SK-N-SH treated with all-trans-retinoic acid at 6 μM for 48 hours (cell line): ENCODE measurements around the gene CCNE1.

Source experiments
- ARNTL ChIP-seq: fragments of 450-650 bp; formaldehyde crosslinking; IDR thresholded peaks from 2 replicates; pipeline ENCODE4 v1.5.0; 2020; ENCODE audit warnings: low read depth, mild to moderate bottlenecking, moderate library complexity, borderline replicate concordance
- CSDC2 ChIP-seq: fragments of 250-450 bp; sonication (Bioruptor Pico); IDR thresholded peaks from 2 replicates; pipeline ENCODE4 v1.5.0; 2020; ENCODE audit warnings: mild to moderate bottlenecking, moderate library complexity
- ISL1 ChIP-seq: fragments of 250-450 bp; sonication (Bioruptor Pico); IDR thresholded peaks from 2 replicates; pipeline ENCODE4 v2.1.2; 2022; ENCODE audit warnings: mild to moderate bottlenecking, moderate library complexity
- PPARA ChIP-seq: fragments of 250-450 bp; sonication (Bioruptor Pico); IDR thresholded peaks from 2 replicates; pipeline ENCODE4 v1.5.0; 2020; ENCODE audit warnings: mild to moderate bottlenecking, borderline replicate concordance
- RARB ChIP-seq: fragments of 250-450 bp; sonication (Bioruptor Pico); IDR thresholded peaks from 2 replicates; pipeline ENCODE4 v1.8.0; 2021; ENCODE audit warnings: mild to moderate bottlenecking, moderate library complexity
- SNAI2 ChIP-seq: fragments of 250-450 bp; sonication (Bioruptor Pico); IDR thresholded peaks from 2 replicates; pipeline ENCODE4 v1.5.0; 2020; ENCODE audit warnings: mild to moderate bottlenecking, moderate library complexity
- TSHZ2 ChIP-seq: fragments of 250-450 bp; sonication (Bioruptor Pico); IDR thresholded peaks from 2 replicates; pipeline ENCODE4 v1.5.0; 2020; ENCODE audit warnings: mild to moderate bottlenecking, moderate library complexity
- ZFP3 ChIP-seq: fragments of 250-450 bp; sonication (Bioruptor Pico); IDR thresholded peaks from 2 replicates; pipeline ENCODE4 v1.5.0; 2020; ENCODE audit warnings: mild to moderate bottlenecking, moderate library complexity
- ZFP30 ChIP-seq: fragments of 450-650 bp; formaldehyde crosslinking; IDR thresholded peaks from 2 replicates; pipeline ENCODE4 v1.5.0; 2022; ENCODE audit warnings: mild to moderate bottlenecking, moderate library complexity
- ZNF70 ChIP-seq: fragments of 450-650 bp; formaldehyde crosslinking; IDR thresholded peaks from 2 replicates; pipeline ENCODE4 v1.5.0; 2020; ENCODE audit warnings: mild to moderate bottlenecking, moderate library complexity
- TF ChIP-seq, protein P1 (sequence below): fragments of 250-450 bp; sonication (Bioruptor Pico); IDR thresholded peaks from 2 replicates; pipeline ENCODE4 v1.8.0; 2021; ENCODE audit warnings: low read depth, mild to moderate bottlenecking, moderate library complexity, borderline replicate concordance
- TF ChIP-seq, protein P2 (sequence below): fragments of 250-450 bp; sonication (Bioruptor Pico); IDR thresholded peaks from 2 replicates; pipeline ENCODE4 v1.8.0; 2020; ENCODE audit warnings: mild to moderate bottlenecking, moderate library complexity, borderline replicate concordance

GRCh38 chr19:29843180-29844051 lies 31.6 kb downstream of the CCNE1 start:
- TF ChIP-seq ZFP30 (no peak), RARB (no peak), CSDC2 (CRISPR knock-in tag) (no peak), ISL1 (CRISPR knock-in tag) (no peak), PPARA (no peak), TSHZ2 (CRISPR knock-in tag) (no peak), ARNTL (CRISPR knock-in tag) (no peak), ZFP3 (CRISPR knock-in tag) (no peak), SNAI2 (no peak), ZNF70 (CRISPR knock-in tag) (no peak)
- TF ChIP-seq, protein P1, sequence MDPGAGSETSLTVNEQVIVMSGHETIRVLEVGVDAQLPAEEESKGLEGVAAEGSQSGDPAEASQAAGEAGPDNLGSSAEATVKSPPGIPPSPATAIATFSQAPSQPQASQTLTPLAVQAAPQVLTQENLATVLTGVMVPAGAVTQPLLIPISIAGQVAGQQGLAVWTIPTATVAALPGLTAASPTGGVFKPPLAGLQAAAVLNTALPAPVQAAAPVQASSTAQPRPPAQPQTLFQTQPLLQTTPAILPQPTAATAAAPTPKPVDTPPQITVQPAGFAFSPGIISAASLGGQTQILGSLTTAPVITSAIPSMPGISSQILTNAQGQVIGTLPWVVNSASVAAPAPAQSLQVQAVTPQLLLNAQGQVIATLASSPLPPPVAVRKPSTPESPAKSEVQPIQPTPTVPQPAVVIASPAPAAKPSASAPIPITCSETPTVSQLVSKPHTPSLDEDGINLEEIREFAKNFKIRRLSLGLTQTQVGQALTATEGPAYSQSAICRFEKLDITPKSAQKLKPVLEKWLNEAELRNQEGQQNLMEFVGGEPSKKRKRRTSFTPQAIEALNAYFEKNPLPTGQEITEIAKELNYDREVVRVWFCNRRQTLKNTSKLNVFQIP (CRISPR knock-in tag) = no peak
- TF ChIP-seq, protein P2, sequence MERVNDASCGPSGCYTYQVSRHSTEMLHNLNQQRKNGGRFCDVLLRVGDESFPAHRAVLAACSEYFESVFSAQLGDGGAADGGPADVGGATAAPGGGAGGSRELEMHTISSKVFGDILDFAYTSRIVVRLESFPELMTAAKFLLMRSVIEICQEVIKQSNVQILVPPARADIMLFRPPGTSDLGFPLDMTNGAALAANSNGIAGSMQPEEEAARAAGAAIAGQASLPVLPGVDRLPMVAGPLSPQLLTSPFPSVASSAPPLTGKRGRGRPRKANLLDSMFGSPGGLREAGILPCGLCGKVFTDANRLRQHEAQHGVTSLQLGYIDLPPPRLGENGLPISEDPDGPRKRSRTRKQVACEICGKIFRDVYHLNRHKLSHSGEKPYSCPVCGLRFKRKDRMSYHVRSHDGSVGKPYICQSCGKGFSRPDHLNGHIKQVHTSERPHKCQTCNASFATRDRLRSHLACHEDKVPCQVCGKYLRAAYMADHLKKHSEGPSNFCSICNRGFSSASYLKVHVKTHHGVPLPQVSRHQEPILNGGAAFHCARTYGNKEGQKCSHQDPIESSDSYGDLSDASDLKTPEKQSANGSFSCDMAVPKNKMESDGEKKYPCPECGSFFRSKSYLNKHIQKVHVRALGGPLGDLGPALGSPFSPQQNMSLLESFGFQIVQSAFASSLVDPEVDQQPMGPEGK (CRISPR knock-in tag) = no peak
